Activated T-helper 1 cell treated with anti-CD3 and anti-CD28 coated beads, Interleukin-2, amount 50 U/mL, for 16 hours (primary cell): ENCODE data around the gene PARM1.
"Not testable (repeated sequence)": the region's sequence is repeated elsewhere in the genome, so short reads cannot be mapped to it uniquely, and the experiment has no call there.

ENCODE experiments used
- DNase-seq, 2 donors: peaks; one replicate each; pipeline ENCODE4 v3.0.0-alpha.2; 2020; ENCODE audit warnings: low read depth in 1 of 2, low spot score in 1 of 2

PARM1 gene

GRCh38 chr4:74982546-74983252, 49.8 kb downstream of the PARM1 start:
- DNase-seq: no peak

- DNase-seq: no peak
Observed at GRCh38 chr4:74983253-74983635, 50.3 kb downstream of the PARM1 start.

- DNase-seq: no peak
Observed at GRCh38 chr4:74990276-74990875, 57.5 kb downstream of the PARM1 start.

GRCh38 chr4:74994436-74994835, 61.5 kb downstream of the PARM1 start:
- DNase-seq: not testable (repeated sequence)

- DNase-seq: no peak
Observed at GRCh38 chr4:74996996-74997395, 64.1 kb downstream of the PARM1 start.

DNA sequence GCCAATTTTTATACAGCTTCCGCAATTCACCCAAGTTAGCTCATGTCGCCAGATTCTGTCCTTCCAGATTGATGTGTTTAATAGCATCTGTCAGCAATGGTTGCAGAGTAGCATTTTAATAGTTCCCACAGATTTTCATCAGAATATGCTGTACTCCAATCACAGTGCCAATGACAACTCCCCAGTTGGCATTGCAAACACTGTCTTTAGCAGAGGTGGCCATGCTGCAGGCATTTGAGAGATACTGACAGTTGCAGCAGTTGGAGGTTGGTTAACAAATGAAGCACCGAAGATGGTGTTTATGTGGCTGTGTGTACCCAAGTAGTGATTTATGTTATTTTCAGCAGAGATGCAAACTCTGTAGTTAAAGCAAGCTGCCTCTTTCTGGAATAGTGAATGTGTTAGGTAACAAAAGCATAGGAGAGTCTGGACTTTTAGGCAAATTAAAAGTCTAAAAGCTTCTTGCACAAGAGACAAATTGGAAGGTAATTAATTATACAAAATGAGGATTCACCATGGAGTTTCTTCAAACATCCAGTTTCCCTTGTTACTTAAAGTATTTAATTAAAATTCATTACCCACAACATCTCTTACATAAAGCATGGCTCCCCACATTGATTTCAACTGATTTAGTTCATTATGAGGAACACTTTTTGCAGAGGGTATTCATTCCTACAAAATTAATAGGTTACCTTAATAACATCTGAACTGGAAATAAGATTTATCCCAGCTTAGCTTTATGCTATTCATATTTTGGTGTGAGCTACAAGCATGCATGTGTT, 65.2 kb downstream of the PARM1 start:
- DNase-seq: no peak

- DNase-seq: no peak
Observed at GRCh38 chr4:74999714-75000309, 66.9 kb downstream of the PARM1 start.

GRCh38 chr4:75001871-75002270, 69.0 kb downstream of the PARM1 start:
- no peak for DNase-seq

DNA sequence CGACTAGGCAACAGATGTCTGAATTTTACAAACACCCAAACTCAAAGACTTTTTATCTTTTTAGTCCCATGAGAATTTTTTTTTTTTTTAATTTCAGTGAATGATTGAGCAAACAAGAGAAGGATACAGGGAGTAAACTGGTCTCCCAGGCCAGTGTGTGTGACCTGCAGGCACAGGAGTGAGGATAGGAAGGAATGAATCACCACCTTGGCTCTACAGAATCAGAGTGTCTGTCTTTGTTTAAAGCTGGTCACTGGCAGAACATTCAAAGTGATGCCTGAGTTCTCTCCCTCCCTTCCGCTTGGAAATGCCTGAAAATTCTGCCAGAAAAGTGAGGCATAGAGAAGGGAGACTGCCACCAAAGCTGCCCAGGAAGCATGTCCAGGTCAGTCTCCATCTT, 69.5 kb downstream of the PARM1 start:
- no peak for DNase-seq

GRCh38 chr4:75003979-75004378, 71.1 kb downstream of the PARM1 start:
- DNase-seq: no peak

DNA sequence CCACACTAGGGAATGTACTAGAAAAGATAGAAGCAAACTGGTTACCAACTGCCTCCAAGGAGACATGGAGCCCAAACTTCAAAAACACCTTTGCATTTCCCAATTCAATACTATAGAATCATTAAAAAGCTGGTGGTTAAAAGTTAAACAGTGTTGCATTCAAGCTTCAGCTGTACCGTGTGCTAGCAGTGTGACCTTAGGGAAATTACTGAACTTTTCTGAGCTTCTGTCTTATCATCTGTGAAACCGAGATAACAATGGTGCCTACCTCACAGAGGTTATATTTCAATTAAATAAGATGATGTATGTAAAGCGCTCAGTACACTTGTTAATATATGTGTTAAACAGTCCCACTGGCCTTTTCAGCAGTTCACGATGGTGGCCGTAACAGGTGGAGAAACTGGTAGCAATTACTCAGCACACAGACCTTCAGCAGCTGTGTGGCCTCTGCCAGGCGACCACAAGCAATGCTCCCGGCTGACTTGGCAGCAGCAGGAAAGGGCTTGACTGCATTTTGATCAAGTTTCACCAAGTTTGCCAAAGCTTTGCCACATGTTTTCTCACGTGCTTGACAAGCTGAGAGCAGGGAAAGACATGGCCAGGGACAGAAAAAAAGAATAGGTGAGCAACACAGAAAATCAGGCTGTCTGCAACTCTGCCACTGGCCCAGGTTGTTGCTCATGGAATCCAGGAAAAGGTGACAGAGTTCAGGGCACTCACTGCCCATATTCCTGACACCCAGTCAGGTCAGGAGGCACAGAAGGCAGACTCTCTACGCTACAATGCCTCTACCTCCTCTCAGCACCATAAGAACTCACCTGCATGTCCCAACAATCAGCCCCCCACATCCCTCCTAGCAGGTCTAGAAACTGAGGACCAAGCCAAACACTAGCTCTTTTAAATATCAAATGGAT, 72.1 kb downstream of the PARM1 start:
- DNase-seq: no peak

DNA sequence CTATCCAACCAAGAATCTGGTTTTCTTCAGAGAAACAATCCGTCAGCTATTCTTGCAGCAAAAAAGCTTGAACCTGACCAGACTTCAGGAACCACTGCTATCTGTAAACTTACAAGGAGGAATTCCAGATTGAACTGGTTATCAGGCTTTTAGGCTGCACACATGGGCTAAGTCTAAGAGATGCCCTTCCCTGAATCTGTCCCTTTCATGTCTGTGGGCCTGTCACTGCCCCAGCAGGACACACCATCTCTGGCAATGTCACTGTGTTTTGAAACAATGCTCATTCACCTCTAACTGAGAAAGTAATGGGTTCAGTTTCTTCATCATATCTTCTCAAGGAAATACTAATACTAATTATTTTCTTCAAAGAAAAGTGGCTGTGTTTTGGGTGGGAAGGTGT, 72.8 kb downstream of the PARM1 start:
- DNase-seq: no peak

DNA sequence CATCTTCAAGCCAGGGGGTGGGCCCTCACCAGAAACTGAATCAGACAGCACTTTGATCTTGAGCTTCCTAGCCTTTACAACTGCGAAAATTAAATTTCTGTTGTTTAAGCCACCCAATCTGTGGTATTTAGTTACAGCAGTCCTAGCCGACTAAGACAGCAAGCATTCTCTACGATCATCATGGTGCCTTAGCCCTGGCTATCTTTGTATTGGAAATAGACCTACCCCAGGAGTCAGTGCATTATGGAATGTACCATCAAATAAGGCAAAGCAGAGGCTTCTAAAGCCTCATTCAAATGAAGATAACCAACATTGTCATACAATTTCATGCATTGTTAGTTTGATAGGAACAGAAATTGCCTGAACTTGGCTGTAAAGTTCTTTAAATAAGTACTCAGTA, 75.0 kb downstream of the PARM1 start:
- no peak for DNase-seq

DNA sequence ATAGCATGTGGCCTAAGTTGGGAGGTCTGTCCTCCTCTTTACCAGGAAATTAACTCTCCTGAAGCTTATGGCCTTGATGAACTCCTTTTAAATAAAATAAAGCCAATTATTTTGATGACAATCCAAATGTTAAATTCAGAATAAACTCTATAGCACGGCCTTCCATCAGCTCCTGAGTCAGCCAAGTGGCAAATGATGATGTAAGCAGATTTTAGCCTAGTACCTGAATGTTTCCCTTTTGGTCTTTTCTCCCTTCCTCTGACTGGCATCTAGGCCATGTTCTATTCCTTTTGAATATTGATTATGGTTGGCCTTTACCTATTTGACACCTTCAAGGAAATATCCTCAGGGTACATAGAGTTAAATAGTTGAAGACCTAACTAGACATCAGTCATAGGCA, 76.2 kb downstream of the PARM1 start:
- no peak for DNase-seq

- DNase-seq: no peak
Observed at GRCh38 chr4:75011131-75011795, 78.3 kb downstream of the PARM1 start.

DNA sequence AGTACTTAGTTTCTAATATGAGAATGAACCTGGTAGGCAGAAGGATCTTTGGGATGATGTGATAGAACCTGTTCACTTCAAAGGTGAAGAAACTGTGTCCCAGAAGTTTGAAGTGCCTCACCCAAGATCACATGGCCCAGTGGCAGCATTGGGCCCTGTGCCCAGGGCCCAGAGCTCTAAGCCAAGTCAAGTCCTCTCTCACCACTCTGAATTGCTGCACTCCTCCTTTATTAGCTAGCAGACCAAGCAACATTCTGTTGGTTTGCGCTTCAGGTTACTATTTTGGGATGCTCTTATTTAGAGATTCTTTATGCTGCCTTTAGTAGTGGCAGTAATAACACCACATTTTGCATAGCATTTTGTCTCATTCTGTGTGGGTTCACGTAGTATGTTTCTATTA, 82.7 kb downstream of the PARM1 start:
- no peak for DNase-seq

DNA sequence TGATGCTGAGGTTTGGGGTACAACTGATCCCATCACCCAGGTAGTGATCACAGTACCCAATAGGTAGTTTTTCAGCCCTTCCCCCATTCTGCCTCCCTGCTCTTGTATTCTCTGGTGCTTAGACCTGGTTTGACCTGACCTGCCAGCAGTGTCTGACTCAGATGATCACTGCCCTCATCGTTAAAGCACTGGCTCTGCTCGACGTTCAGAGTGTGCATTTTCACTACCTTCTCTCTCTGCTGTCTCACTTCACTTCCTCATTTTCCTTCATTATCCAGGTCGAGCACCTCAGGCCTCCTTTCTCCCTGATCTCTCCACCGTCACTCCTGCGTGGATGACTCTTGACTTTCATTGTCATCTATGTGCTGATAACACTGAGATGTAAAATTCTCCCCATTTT, 83.6 kb downstream of the PARM1 start:
- DNase-seq: no peak

DNA sequence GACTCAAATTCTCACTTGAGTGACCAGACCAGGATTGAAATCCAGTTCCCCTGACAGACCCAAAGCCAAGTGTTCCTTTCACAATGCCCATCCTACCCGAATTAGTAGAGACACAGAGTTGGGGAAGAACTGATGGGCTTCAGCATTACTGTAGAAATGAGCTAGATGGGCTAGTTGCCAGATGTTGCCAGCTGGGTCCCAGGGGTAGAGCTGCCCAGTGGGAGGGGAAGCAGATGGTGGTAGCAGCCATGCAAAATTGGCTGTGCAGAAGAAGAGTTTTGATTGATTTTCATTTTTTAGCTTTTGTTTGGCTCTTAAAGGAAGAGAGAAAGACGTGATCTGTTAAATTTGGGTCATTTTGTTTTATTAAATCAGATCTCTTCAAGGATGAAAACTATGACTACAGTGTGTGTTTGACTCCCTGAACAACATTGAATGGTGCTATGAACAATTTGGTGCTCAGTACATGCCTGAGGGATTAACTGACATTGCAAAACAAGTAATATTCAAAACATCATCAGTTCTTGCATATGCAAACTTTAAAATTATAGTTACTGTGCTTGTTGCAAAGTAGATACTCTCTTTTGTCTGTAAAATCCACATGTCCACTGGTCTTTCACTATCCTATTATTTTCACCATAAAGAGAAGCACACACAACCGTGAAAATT, 86.0 kb downstream of the PARM1 start:
- DNase-seq: no peak

DNA sequence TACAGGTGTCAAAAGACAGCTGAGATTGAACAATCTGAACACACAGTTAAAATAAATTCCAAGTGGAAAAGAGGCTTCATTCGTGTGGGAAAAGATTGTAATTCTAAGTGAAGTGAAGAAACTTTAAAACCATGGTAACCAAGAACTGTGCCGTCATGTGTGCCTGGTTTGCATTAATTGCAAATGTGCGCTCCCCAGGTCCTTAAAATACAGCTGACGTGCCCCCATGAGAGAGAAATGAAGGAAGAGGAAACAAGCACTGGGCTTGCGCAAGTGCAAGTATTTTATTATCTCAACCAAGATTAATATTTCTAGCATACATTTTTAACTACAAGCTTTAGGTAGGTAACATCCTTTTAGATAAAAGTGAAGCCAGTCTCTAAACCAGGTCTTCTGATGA, 92.5 kb downstream of the PARM1 start:
- DNase-seq: no peak
